C4-2B (cell line): Measurements from ENCODE around the gene CD300LG.

Experiments
- H3K27ac ChIP-seq: fragments of 450-650 bp; 2 replicates; pipeline ENCODE4 v1.5.1; 2017
- CTCF ChIP-seq: fragments of 450-650 bp; conservative IDR thresholded peaks from 2 replicates; pipeline ENCODE4 v1.5.1; 2017; ENCODE audit warnings: mild to moderate bottlenecking
- ZFX ChIP-seq: fragments of 450-650 bp; IDR thresholded peaks from 2 replicates; pipeline ENCODE4 v1.6.1; 2017

Gene CD300LG

GRCh38 chr17:43853546-43853945 is 6.6 kb downstream of the CD300LG start:
- TF ChIP-seq CTCF (no peak), ZFX (no peak)
- no peak overlapping the region for H3K27ac ChIP-seq

GRCh38 chr17:43854498-43854897 is 7.5 kb downstream of the CD300LG start:
- TF ChIP-seq CTCF = no peak
- TF ChIP-seq ZFX = no peak
- no peak overlapping the region for H3K27ac ChIP-seq

GRCh38 chr17:43855061-43855460 is 8.1 kb downstream of the CD300LG start:
- no peak overlapping the region for H3K27ac ChIP-seq

GRCh38 chr17:43856141-43856540 is 9.2 kb downstream of the CD300LG start:
- no peak for TF ChIP-seq CTCF
- no peak for TF ChIP-seq ZFX
- H3K27ac ChIP-seq = no peak overlapping the region

More at GRCh38 chr17:43855061-43855460, 8.1 kb downstream of the CD300LG start:
- TF ChIP-seq ZFX (no peak), CTCF (no peak)

GRCh38 chr17:43857141-43857540 is 10.2 kb downstream of the CD300LG start:
- TF ChIP-seq CTCF = no peak
- H3K27ac ChIP-seq = no peak overlapping the region

GRCh38 chr17:43857957-43858600 is 11.1 kb downstream of the CD300LG start:
- no peak overlapping the region for H3K27ac ChIP-seq
- TF ChIP-seq ZFX (no peak), CTCF (no peak)

GRCh38 chr17:43860077-43860725 is 13.2 kb downstream of the CD300LG start:
- no peak for TF ChIP-seq ZFX
- TF ChIP-seq CTCF = no peak
- no peak overlapping the region for H3K27ac ChIP-seq
